GM18499 (cell line): Measurements from ENCODE around the gene STAMBPL1.
"Not testable (repeated sequence)": the region's sequence is repeated elsewhere in the genome, so short reads cannot be mapped to it uniquely, and the experiment has no call there.

ENCODE experiments used
- ATAC-seq: cut with Tn5 transposase; IDR thresholded peaks from one replicate; pipeline ENCODE4 v1.9.1; 2021; ENCODE audit warnings: moderate number of reproducible peaks; ENCODE audit not compliant: insufficient read depth, unreplicated experiment

STAMBPL1 gene

GRCh38 chr10:88879534-88880281 lies at the start of gene STAMBPL1:
Gene STAMBPL1, plus strand, starts transcription at chr10:88880245. Its CDS starts 21,464 bp downstream, at chr10:88901709.
- peak; percentile 18 for ATAC-seq

DNA sequence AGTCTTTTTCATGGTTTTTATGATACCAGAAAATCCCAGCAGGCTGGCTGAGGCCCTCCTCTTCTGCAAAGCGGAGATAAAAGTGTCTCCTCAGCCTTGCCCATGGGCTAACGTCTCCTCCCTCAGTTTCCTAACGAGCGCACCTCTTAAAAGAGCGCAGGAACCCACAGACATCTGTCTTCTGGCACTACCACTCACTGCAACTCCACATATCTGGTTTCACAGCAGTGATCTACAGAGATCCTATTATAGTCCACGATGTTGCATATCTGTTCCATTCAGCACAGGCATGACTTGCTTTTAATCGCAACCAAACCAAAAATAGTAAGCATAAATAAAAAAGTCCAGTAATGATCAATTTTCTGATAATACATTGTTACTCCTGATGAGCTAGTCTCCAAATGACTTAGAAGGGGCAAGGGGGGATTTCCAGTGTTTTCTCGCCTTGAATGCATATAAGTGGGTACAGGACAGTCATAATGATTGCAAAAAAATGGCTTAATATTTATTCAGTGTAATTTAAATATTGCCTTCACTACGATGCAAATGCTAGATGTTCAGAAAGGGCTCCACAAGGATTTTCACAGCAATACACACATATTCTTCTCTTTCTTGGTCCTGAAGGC lies 49.3 kb upstream of the STAMBPL1 start:
- ATAC-seq = no peak

- ATAC-seq = no peak
Measured at GRCh38 chr10:88831709-88832108, 48.3 kb upstream of the STAMBPL1 start.

GRCh38 chr10:88832376-88832775 lies 47.7 kb upstream of the STAMBPL1 start:
- ATAC-seq = no peak

GRCh38 chr10:88833156-88833555 lies 46.9 kb upstream of the STAMBPL1 start:
- ATAC-seq = no peak

DNA sequence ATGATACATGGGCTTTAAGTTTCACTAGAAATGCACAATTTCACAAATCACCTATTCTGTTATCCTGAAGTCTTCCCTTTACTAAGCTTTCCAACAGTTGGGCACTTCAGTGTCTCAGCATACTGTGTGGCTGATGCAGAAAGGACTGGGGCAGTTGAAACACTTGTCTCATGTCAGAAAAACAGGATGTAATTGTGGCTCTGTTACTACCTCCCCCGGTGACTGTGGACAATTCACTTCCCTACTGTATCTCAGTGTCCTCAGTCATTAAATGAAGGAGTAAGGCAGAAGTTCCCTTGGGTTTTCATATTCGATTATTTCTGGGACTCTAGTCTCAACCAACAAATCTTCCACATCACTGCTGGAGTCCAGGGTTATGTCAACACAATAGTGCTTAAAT lies 46.3 kb upstream of the STAMBPL1 start:
- ATAC-seq = no peak

GRCh38 chr10:88835096-88835909 lies 44.7 kb upstream of the STAMBPL1 start:
- ATAC-seq = peak; percentile 74

GRCh38 chr10:88835910-88836221 lies 44.2 kb upstream of the STAMBPL1 start:
- ATAC-seq = no peak

GRCh38 chr10:88837632-88838031 lies 42.4 kb upstream of the STAMBPL1 start:
- not testable (repeated sequence) for ATAC-seq

- ATAC-seq = no peak
Measured at GRCh38 chr10:88838766-88839350, 41.2 kb upstream of the STAMBPL1 start.

DNA sequence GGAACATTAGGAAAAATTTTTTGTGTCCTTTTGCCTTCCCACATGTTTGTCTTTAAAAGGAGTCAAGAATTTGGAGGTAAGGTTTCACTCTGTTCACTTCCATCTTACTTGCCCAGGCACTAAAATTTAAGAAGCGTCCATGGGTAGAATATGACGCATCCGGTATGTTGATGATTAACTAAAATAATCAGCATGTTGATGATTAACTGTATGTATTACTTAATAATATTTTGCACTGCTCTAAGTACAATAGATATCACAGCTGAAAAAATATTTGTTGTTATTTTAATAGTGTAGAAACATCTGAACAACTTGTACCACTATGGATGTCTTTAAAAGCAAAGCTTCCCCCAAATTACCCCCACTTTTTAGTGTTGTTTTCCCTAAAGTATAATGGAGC lies 39.9 kb upstream of the STAMBPL1 start:
- no peak for ATAC-seq

GRCh38 chr10:88840881-88841280 lies 39.2 kb upstream of the STAMBPL1 start:
- no peak for ATAC-seq

DNA sequence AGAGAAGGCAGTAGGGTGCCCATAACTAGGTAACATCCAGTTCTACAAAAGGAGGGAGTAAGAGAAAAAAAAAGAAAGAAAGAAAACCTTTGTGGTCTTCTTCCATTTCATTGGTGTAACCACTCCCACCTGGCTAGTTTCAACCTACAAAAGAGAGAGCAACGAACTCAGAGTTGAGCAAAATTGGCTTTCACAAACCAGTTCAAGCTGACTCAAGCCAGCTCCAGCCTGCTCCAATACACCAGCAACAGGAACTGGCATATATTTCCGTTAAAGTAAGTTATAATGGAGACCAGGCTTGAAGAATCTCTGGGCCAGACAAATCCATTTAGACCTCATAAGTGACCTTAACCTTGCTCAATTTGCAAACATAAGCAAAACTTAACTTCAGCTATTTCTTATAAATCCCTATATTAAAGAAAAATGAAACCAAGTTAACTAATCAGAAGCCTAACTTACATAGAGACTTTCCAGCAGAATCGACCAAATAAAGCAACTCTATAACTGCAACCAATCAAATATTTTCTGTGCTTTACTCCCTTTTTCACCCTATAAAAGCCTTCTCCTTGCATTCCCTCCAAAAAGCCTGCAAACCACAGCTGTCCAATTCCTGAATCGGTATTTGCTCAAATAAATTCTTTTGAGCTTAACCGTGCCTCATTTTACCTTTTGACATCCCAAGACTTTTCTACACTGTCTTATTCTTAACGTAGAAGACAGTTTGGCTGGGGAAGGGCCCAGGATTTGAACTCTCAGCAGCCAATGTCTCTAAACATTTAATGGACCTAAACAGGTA lies 38.5 kb upstream of the STAMBPL1 start:
- no peak for ATAC-seq

DNA sequence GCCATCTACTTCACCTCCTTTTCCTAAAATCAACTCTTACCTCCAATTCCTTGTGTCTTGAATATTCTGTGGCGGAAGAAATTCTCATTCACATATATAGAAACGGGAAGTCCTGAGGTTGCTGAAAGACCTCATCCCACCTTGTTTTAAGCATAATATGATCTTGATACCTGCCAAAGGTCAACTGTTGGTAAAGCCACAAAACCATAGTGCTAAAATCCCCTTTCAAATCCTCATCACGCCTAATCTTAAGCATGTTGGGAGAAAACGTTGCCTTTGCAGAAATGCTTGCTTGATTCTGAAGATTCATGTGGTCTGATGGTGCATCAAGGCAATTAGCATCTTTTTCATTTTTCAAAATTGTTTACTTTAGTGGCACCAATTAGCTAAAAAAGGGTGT lies 36.9 kb upstream of the STAMBPL1 start:
- ATAC-seq = no peak

- no peak for ATAC-seq
Measured at GRCh38 chr10:88848499-88848898, 31.5 kb upstream of the STAMBPL1 start.

DNA sequence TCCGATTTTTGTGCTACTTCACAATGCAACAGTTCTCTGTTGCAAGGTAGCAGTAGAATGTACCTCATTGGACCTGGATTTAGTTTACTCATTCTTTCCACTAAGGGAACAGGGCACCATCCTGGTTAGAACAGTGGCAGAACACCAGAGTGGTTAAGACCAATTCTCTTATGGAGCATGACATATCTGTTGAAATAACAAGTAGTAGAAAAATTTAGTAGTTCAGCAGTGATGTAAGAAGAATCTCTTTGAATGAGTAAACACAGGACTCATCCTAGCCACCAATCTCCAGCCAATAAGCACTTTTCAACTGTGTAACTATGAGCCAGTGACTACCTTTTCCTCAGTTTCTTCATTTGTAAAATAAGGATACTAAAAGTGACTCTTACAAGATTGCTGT lies 30.8 kb upstream of the STAMBPL1 start:
- no peak for ATAC-seq

DNA sequence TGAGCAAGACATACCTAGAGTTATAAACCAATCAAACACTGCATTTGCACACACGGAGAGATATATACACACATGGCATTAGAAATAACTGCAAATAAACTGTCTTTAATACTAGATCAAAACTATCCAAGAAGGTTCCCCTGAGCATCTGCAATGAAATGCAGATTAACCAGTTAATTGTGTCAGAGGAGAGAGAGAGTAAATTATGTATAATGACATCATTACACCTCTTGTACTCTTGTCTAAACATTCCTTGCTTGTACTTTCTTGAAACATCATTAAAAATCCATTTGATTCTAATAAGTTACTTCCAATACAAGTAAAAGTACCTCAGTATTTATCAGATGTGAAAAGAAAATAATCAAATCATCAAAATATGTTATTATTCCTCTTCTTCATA lies 29.3 kb upstream of the STAMBPL1 start:
- ATAC-seq = no peak

GRCh38 chr10:88851706-88852105 lies 28.3 kb upstream of the STAMBPL1 start, which contains the start of gene ANKRD22:
Gene ANKRD22, minus strand, starts transcription at chr10:88851844. Its CDS starts 237 bp downstream, at chr10:88851607.
- no peak for ATAC-seq

GRCh38 chr10:88852327-88852726 lies 27.7 kb upstream of the STAMBPL1 start:
- no peak for ATAC-seq
